Body of pancreas (tissue), 4 donors: ENCODE data around the gene MGLL. TPM values are rescaled to one million over a fixed set of nuclear protein-coding genes. Genes with fewer than 3 reads are reported as not detected.

Experiments used
- ATAC-seq: fragments of 150-250 bp; one replicate; pipeline ENCODE4 v1.9.1; 2016
- DNase-seq, 4 donors: peaks; one replicate each; pipeline ENCODE4 v3.0.0-alpha.2; 2019
- H3K27ac ChIP-seq, 4 donors: fragments of 200-600 bp; sonication (generic); 1 replicate in 3 of 4; 2 replicates in 1 of 4; pipeline versions ENCODE4 v1.5.1 to v1.6.1; 2016 to 2019; ENCODE audit warnings: mild to moderate bottlenecking in 1 of 4, mixed read lengths in 1 of 4, moderate library complexity in 1 of 4
- H3K27me3 ChIP-seq, 2 donors: fragments of 200-600 bp; sonication (generic); one replicate each; pipeline ENCODE4 v1.6.0; 2016; ENCODE audit warnings: mild to moderate bottlenecking in 1 of 2
- H3K36me3 ChIP-seq, 2 donors: fragments of 200-600 bp; sonication (generic); replicated peaks in 1 of 2; 2 replicates each; pipeline ENCODE4 v1.5.1; 2016; ENCODE audit warnings: low read depth in 2 of 2; ENCODE audit not compliant: insufficient read depth in 1 of 2
- H3K4me1 ChIP-seq: fragments of 200-600 bp; sonication (generic); one replicate; pipeline ENCODE4 v1.6.0; 2016
- H3K4me3 ChIP-seq, 2 donors: fragments of 200-600 bp; sonication (generic); 1 replicate in 1 of 2; 2 replicates in 1 of 2; pipeline ENCODE4 v1.5.1; 2016 to 2019
- H3K9me3 ChIP-seq, 3 donors: fragments of 200-600 bp; sonication (generic); 1 replicate in 2 of 3; 2 replicates in 1 of 3; pipeline ENCODE4 v1.5.1; 2016
- POLR2A ChIP-seq, 3 donors: fragments of 450-650 bp; IDR thresholded peaks; one replicate each; pipeline ENCODE4 v1.6.1; 2016; ENCODE audit warnings: antibody characterized with exemption in 3 of 3, mild to moderate bottlenecking in 2 of 3
- WGBS, 2 donors: methylation state at CpG; one replicate each; pipeline ENCODE4 v1.1.5; 2017; 5-methylcytosine and 5-hydroxymethylcytosine counted together
- intact Hi-C: fragments of 100-400 bp; cut with DNase I; formaldehyde crosslinking; loops from one replicate; pipeline ENCODE4 v1.15.1; 2023
- total RNA-seq, 2 donors: library from RNA; depleted of rRNA; stranded (reverse); fragments of >200 nt; gene quantifications; one replicate each; pipeline ENCODE4 v1.1.0, GENCODE V29; 2016
- TF ChIP-seq, protein P1 (sequence below), 7 experiments: fragments of 450-650 bp in 4 of 7; fragments of 200-600 bp in 3 of 7; sonication (generic) in 3 of 7; IDR thresholded peaks; one replicate each; pipeline ENCODE4 v1.5.1; 2016 to 2019; ENCODE audit warnings: antibody characterized with exemption in 7 of 7

Gene MGLL
- total RNA-seq, 2 donors from 2014 or later = 14.8 to 20.2 TPM

DNA sequence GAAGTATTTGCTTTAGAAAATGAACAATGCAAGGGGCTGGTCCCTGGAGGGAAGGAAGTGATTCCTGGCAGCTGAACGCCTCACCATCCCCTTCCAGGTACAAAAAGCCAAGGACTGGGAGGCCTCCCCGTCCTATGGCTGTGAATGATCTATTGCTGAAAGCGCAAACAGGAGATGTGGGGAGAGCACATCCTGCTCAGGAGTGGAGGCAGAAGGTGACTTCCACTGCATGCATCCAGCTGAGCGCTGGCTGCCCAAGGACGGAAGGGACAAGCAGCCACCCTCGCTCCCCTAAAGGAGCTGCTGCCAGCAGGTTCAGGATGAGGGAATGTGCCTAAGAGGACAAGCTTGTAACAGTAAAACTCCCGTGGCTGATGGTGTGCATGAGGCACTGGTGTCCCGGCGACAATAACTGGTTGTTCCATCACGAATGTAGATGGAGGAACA lies 108.2 kb downstream of the MGLL start:
- ATAC-seq (no peak), DNase-seq (peak in 1 of 4 donors; percentile 8)
- H3K4me1 ChIP-seq = no peaks in the 10 kb centered on the region
- H3K27ac ChIP-seq = peak overlapping the region in 1 of 4 donors; percentile 1
- H3K36me3 ChIP-seq = no peaks in the 10 kb centered on the region
- TF ChIP-seq, protein P1, sequence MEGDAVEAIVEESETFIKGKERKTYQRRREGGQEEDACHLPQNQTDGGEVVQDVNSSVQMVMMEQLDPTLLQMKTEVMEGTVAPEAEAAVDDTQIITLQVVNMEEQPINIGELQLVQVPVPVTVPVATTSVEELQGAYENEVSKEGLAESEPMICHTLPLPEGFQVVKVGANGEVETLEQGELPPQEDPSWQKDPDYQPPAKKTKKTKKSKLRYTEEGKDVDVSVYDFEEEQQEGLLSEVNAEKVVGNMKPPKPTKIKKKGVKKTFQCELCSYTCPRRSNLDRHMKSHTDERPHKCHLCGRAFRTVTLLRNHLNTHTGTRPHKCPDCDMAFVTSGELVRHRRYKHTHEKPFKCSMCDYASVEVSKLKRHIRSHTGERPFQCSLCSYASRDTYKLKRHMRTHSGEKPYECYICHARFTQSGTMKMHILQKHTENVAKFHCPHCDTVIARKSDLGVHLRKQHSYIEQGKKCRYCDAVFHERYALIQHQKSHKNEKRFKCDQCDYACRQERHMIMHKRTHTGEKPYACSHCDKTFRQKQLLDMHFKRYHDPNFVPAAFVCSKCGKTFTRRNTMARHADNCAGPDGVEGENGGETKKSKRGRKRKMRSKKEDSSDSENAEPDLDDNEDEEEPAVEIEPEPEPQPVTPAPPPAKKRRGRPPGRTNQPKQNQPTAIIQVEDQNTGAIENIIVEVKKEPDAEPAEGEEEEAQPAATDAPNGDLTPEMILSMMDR (IDR thresholded peaks at IDR 0.05) = no peak
- TF ChIP-seq POLR2A (IDR thresholded peaks at IDR 0.05) = no peak
- intact Hi-C loops = no loop called here
- WGBS, 2 donors = 66 to 72% methylated on average over 10 of the region's 10 CpGs
- H3K27me3 ChIP-seq = no peaks in the 10 kb centered on the region
- H3K4me3 ChIP-seq = no peak overlapping the region
- H3K9me3 ChIP-seq = no peaks in the 10 kb centered on the region

DNA sequence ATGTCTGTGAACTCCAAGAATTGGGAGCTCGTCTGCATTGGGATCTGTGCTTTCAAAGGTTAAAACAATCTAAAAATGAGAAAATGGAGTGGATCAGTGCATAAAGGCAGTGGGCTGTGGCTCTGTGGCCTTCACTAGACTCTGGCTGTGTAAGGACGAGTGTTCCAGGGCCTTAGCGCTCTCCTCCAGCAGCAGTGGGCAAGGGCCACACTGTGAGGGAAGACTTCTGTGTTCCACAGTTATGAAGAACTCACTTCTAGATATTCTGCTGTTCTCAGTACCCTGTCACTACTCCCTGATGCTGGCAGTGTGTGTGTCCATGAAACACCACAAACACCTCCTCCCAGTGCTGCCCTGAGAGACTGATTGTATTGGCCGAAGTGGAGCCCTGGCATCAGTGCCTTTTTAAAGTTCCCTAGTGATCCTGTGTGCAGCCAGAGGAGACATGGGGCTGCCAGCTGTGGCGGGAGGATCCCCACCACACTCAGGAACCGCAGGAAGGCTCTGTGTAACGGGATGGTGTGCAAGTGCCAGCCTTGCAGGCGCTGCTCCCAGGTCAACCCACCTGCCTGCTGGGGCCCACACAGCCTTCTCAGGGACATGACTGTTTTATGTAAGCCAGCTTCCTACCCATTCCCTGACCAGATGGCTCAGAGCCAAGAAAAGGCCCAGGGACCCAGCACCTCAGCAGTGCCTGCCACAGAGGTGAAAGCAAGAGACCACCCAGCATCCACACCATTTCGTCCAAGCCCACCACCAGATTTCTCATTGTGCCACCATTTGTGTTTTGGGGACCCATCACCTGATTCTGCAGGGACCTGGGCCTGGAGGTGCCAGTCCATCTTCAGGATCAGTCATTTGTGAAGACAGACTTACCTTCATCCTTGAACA lies 109.2 kb downstream of the MGLL start:
- H3K4me1 ChIP-seq = no peaks in the 10 kb centered on the region
- WGBS, 2 donors = 49 to 68% methylated on average over 4 to 9 of the region's 9 CpGs
- DNase-seq (no peak), ATAC-seq (no peak)
- H3K36me3 ChIP-seq = no peaks in the 10 kb centered on the region
- TF ChIP-seq POLR2A (IDR thresholded peaks at IDR 0.05) = no peak
- TF ChIP-seq, protein P1 (IDR thresholded peaks at IDR 0.05) = no peak
- H3K27me3 ChIP-seq = no peaks in the 10 kb centered on the region
- no peak overlapping the region for H3K27ac ChIP-seq
- intact Hi-C loops = no loop called here
- no peaks in the 10 kb centered on the region for H3K9me3 ChIP-seq
- no peak overlapping the region for H3K4me3 ChIP-seq

DNA sequence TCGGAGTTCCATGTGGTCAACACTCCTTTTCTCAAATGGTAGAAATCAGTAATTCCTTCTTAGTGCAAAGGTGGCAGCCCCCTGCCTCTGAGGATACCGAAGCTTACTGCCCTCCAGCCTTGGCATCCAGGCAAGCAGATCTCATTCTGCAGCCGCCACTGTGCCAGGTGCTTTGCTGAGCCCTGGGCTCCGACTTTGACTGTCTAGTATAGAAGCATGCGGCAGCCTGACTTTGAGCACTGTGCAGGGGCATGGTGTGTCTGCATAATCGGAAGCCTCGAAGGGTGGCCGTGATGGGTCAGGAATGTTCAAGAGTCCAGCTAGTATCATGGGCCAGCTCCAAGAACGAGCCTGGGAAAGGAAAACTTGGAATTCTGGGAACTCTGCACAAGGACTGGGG lies 109.9 kb downstream of the MGLL start:
- 77 to 78% methylated on average over 4 to 9 of the region's 9 CpGs for WGBS, 2 donors

DNA sequence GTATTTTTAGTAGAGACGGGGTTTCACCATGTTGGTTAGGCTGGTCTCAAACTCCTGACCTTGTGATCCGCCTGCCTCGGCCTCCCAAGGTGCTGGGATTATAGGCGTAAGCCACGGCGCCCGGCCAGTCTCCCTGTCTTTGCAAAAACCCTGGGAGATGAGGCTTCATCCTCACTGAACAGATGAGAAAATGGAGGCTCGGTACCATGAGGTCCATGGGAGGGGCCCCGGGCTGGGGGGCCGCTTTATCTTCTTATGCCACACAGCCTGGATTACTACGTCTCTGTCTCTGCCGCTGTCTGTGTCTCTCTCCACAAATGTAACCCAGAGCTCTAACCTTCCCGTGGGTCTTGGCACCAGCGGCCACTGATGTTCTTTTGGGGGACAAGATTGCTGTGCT lies 110.4 kb downstream of the MGLL start:
- WGBS, 2 donors = 83 to 89% methylated on average over 10 to 14 of the region's 14 CpGs
- H3K4me1 ChIP-seq = no peaks in the 10 kb centered on the region
- DNase-seq (no peak), ATAC-seq (no peak)
- H3K9me3 ChIP-seq = no peaks in the 10 kb centered on the region
- H3K36me3 ChIP-seq = no peaks in the 10 kb centered on the region
- H3K27ac ChIP-seq = no peak overlapping the region
- no peak overlapping the region for H3K4me3 ChIP-seq
- H3K27me3 ChIP-seq = no peaks in the 10 kb centered on the region
- intact Hi-C loops = no loop called here
- TF ChIP-seq, protein P1 (IDR thresholded peaks at IDR 0.05) = no peak
- no peak for TF ChIP-seq POLR2A (IDR thresholded peaks at IDR 0.05)

More for the DNA sequence above, 109.9 kb downstream of the MGLL start:
- Histone ChIP-seq H3K9me3 (no peaks in the 10 kb centered on the region), H3K27ac (no peak overlapping the region), H3K27me3 (no peaks in the 10 kb centered on the region), H3K36me3 (no peaks in the 10 kb centered on the region), H3K4me1 (no peaks in the 10 kb centered on the region), H3K4me3 (no peak overlapping the region)
- intact Hi-C loops = no loop called here
- ATAC-seq (no peak), DNase-seq (peak in 1 of 4 donors; percentile 5)
- TF ChIP-seq, protein P1 (IDR thresholded peaks at IDR 0.05) = no peak
- no peak for TF ChIP-seq POLR2A (IDR thresholded peaks at IDR 0.05)
